Erythroblast (primary cell): ENCODE results near the gene PSMG3.

Experiments used
- GATA1 ChIP-seq: IDR thresholded peaks from 2 replicates; pipeline ENCODE4 v1.6.1; 2011; ENCODE audit warnings: low read depth, mild to moderate bottlenecking, control low read depth, low read length, moderate library complexity
- POLR2A ChIP-seq: IDR thresholded peaks from 2 replicates; pipeline ENCODE4 v1.6.1; 2011; ENCODE audit warnings: mild to moderate bottlenecking, low read length

- TF ChIP-seq POLR2A, result no peak
- TF ChIP-seq GATA1, result no peak
Observed at GRCh38 chr7:1536743-1537534, 32.9 kb downstream of the PSMG3 start.
